CD4-positive, alpha-beta T cell (primary cell): ENCODE measurements around the gene SLC44A1. TPM values are rescaled to one million over a fixed set of nuclear protein-coding genes. Genes with fewer than 3 reads are reported as not detected.

Experiments used
- ATAC-seq: fragments of 200-7000 bp; cut with Tn5 transposase; one replicate; pipeline ENCODE4 v1.10.0; 2022; ENCODE audit warnings: mild to moderate bottlenecking; ENCODE audit not compliant: poor library complexity
- CTCF ChIA-PET: fragments of 350-600 bp; sonication (Branson Sonifier 250); formaldehyde crosslinking; loops from one replicate; lab custom pipeline; 2021; ENCODE audit warnings: antibody characterized with exemption, inconsistent platforms; lab: Charles Lee
- POLR2A ChIA-PET: fragments of 350-600 bp; sonication (Branson Sonifier 250); formaldehyde crosslinking; loops from one replicate; lab custom pipeline; 2021; ENCODE audit warnings: antibody characterized with exemption, inconsistent platforms; lab: Charles Lee
- DNase-seq, 14 experiments: peaks; one replicate each; pipeline ENCODE4 v3.0.0-alpha.2; 2013 to 2020; ENCODE audit warnings: mixed read lengths in 2 of 14
- H3K27ac ChIP-seq, 2 donors: one replicate each; pipeline versions ENCODE4 v1.5.1 to v1.7.0; 2013; ENCODE audit warnings: low read length in 2 of 2, low read depth in 1 of 2, mild to moderate bottlenecking in 1 of 2
- H3K27me3 ChIP-seq, 2 experiments: 1 replicate in 1 of 2; 2 replicates in 1 of 2; pipeline versions ENCODE4 v1.6.1 to v1.7.0; 2013; ENCODE audit warnings: low read length in 2 of 2, control low read depth in 1 of 2, mild to moderate bottlenecking in 1 of 2, moderate library complexity in 1 of 2; ENCODE audit not compliant: insufficient read depth in 2 of 2, control insufficient read depth in 1 of 2
- H3K36me3 ChIP-seq: one replicate; pipeline ENCODE4 v1.6.1; 2013; ENCODE audit warnings: low read length, control low read depth; ENCODE audit not compliant: insufficient read depth
- H3K4me1 ChIP-seq: one replicate; pipeline ENCODE4 v1.6.1; 2013; ENCODE audit warnings: low read length, control low read depth; ENCODE audit not compliant: insufficient read depth
- H3K4me3 ChIP-seq: one replicate; pipeline ENCODE4 v1.5.1; 2013; ENCODE audit warnings: mild to moderate bottlenecking, low read length, moderate library complexity
- H3K9me3 ChIP-seq, 2 experiments: 1 replicate in 1 of 2; 2 replicates in 1 of 2; pipeline versions ENCODE4 v1.6.1 to v1.7.0; 2013; ENCODE audit warnings: low read length in 2 of 2, mild to moderate bottlenecking in 2 of 2, control low read depth in 1 of 2, moderate library complexity in 1 of 2; ENCODE audit not compliant: control insufficient read depth in 1 of 2, insufficient read depth in 1 of 2
- H3K27ac Mint-ChIP-seq: one replicate; pipeline ENCODE4 v1.8.0; 2020; ENCODE audit warnings: mixed read lengths
- H3K27me3 Mint-ChIP-seq: one replicate; pipeline ENCODE4 v1.8.0; 2021; ENCODE audit warnings: mixed read lengths
- H3K36me3 Mint-ChIP-seq: one replicate; pipeline ENCODE4 v1.8.0; 2021; ENCODE audit warnings: low read depth, mixed read lengths
- H3K4me1 Mint-ChIP-seq: one replicate; pipeline ENCODE4 v1.8.0; 2021; ENCODE audit warnings: low read depth, mixed read lengths
- H3K4me3 Mint-ChIP-seq: one replicate; pipeline ENCODE4 v1.8.0; 2020; ENCODE audit warnings: mild to moderate bottlenecking, mixed read lengths
- H3K9me3 Mint-ChIP-seq: one replicate; pipeline ENCODE4 v1.8.0; 2020; ENCODE audit warnings: mixed read lengths
- intact Hi-C, 2 experiments: fragments of 100-400 bp; cut with DNase I in 1 of 2; cut with micrococcal nuclease in 1 of 2; formaldehyde crosslinking; loops; one replicate each; pipeline versions ENCODE4 v1.15.1 to v1.9.0; 2023 to 2025; cut with DNase I, micrococcal nuclease
- total RNA-seq, 174 experiments: library from RNA in 2 of 174; stranded (reverse) in 2 of 174; gene quantifications; one replicate each; pipeline ENCODE4 v1.2.3 and lab custom pipeline; 2021 to 2026
- TF ChIP-seq, protein P1 (sequence below): fragments of 200-600 bp; IDR thresholded peaks from one replicate; pipeline ENCODE4 v1.8.0; 2022; ENCODE audit warnings: antibody characterized with exemption, mild to moderate bottlenecking

Gene SLC44A1
- total RNA-seq, 2 experiments from 2014 or later, result 5.1 to 5.9 TPM

DNA sequence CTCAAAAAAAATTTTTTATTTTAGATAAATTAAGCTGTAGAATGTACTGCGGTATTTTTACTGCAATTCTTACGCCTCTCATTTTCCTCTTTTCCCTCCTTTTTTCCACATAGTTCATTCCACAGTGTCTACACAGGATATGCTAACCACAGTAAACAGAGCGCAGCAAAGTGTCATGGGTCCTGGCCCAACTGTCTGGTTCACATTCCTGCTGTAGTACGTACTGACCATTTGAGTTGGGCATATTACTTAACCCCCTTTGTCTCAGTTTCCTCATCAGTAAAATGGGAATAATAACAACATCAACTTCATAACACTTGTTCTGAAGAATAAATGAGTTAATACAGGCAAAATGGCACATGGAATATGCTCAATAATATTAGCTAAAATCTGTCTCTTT is 41.6 kb downstream of the SLC44A1 start:
- no peaks in the 10 kb centered on the region for H3K36me3 Mint-ChIP-seq
- DNase-seq, result no peak
- no peak overlapping the region for H3K4me3 Mint-ChIP-seq
- peaks cover 24% of the 10 kb centered on the region for H3K4me1 Mint-ChIP-seq
- no peaks in the 10 kb centered on the region for H3K36me3 ChIP-seq
- TF ChIP-seq, protein P1, sequence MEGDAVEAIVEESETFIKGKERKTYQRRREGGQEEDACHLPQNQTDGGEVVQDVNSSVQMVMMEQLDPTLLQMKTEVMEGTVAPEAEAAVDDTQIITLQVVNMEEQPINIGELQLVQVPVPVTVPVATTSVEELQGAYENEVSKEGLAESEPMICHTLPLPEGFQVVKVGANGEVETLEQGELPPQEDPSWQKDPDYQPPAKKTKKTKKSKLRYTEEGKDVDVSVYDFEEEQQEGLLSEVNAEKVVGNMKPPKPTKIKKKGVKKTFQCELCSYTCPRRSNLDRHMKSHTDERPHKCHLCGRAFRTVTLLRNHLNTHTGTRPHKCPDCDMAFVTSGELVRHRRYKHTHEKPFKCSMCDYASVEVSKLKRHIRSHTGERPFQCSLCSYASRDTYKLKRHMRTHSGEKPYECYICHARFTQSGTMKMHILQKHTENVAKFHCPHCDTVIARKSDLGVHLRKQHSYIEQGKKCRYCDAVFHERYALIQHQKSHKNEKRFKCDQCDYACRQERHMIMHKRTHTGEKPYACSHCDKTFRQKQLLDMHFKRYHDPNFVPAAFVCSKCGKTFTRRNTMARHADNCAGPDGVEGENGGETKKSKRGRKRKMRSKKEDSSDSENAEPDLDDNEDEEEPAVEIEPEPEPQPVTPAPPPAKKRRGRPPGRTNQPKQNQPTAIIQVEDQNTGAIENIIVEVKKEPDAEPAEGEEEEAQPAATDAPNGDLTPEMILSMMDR, result no peak
- no peak overlapping the region for H3K27ac ChIP-seq
- no peaks in the 10 kb centered on the region for H3K27me3 Mint-ChIP-seq
- CTCF ChIA-PET, result interaction anchor here (0.6 kb wide), 1 partner anchor 24 kb away, joined by 3 read pairs; no protein-coding TSS in a partner anchor
- ATAC-seq, result no peak
- no peaks in the 10 kb centered on the region for H3K4me1 ChIP-seq
- H3K9me3 ChIP-seq, result no peaks in the 10 kb centered on the region
- POLR2A ChIA-PET, result no interaction called here
- H3K27me3 ChIP-seq, result no peaks in the 10 kb centered on the region
- no peaks in the 10 kb centered on the region for H3K9me3 Mint-ChIP-seq
- no peak overlapping the region for H3K4me3 ChIP-seq
- intact Hi-C loops, result no loop called here
- no peak overlapping the region for H3K27ac Mint-ChIP-seq

GRCh38 chr9:105289305-105289704 is 44.9 kb downstream of the SLC44A1 start:
- no peaks in the 10 kb centered on the region for H3K4me1 ChIP-seq
- H3K4me3 ChIP-seq, result no peak overlapping the region
- no peaks in the 10 kb centered on the region for H3K36me3 Mint-ChIP-seq
- no peaks in the 10 kb centered on the region for H3K27me3 ChIP-seq
- CTCF ChIA-PET, result no interaction called here
- intact Hi-C loops, result no loop called here
- DNase-seq (no peak), ATAC-seq (no peak)
- no peaks in the 10 kb centered on the region for H3K27me3 Mint-ChIP-seq
- no peaks in the 10 kb centered on the region for H3K36me3 ChIP-seq
- no peaks in the 10 kb centered on the region for H3K9me3 ChIP-seq
- no peak overlapping the region for H3K27ac Mint-ChIP-seq
- H3K27ac ChIP-seq, result no peak overlapping the region
- H3K4me3 Mint-ChIP-seq, result no peak overlapping the region
- POLR2A ChIA-PET, result no interaction called here
- TF ChIP-seq, protein P1, result no peak
- no peaks in the 10 kb centered on the region for H3K9me3 Mint-ChIP-seq
- H3K4me1 Mint-ChIP-seq, result peaks cover 17% of the 10 kb centered on the region

- Mint-ChIP-seq H3K27me3 (no peaks in the 10 kb centered on the region), H3K4me1 (peaks cover 20% of the 10 kb centered on the region), H3K27ac (no peak overlapping the region), H3K36me3 (no peaks in the 10 kb centered on the region), H3K4me3 (no peak overlapping the region), H3K9me3 (no peaks in the 10 kb centered on the region)
- ChIA-PET CTCF (no interaction called here), POLR2A (no interaction called here)
- Histone ChIP-seq H3K4me1 (no peaks in the 10 kb centered on the region), H3K36me3 (no peaks in the 10 kb centered on the region), H3K27ac (no peak overlapping the region), H3K4me3 (no peak overlapping the region), H3K27me3 (no peaks in the 10 kb centered on the region), H3K9me3 (no peaks in the 10 kb centered on the region)
- intact Hi-C loops, result loop anchor here in 1 of 2 experiments (5.0 kb wide), 1 partner anchor 52 kb away; no protein-coding TSS in a partner anchor
- ATAC-seq, result no peak
- DNase-seq, result no peak
- TF ChIP-seq, protein P1, result no peak
Observed at GRCh38 chr9:105290418-105290817, 46.0 kb downstream of the SLC44A1 start.
